WTC11 (cell line): ENCODE data around the gene TSEN15.

ENCODE experiments used
- ATF1 ChIP-seq: sonication (generic); formaldehyde crosslinking; IDR thresholded peaks from 2 replicates; pipeline ENCODE4 v1.8.1; 2023; ENCODE audit warnings: mild to moderate bottlenecking, moderate library complexity, missing genetic modification reagents
- CREB1 ChIP-seq: sonication (generic); formaldehyde crosslinking; IDR thresholded peaks from 2 replicates; pipeline ENCODE4 v1.8.0; 2023; ENCODE audit warnings: mild to moderate bottlenecking, missing genetic modification reagents
- ELF4 ChIP-seq: sonication (generic); formaldehyde crosslinking; IDR thresholded peaks from 2 replicates; pipeline ENCODE4 v1.8.1; 2022; ENCODE audit warnings: low read depth, mild to moderate bottlenecking, moderate library complexity, missing genetic modification reagents
- ETV6 ChIP-seq: sonication (generic); formaldehyde crosslinking; IDR thresholded peaks from 2 replicates; pipeline ENCODE4 v1.8.1; 2022; ENCODE audit warnings: mild to moderate bottlenecking, missing genetic modification reagents
- GTF2I ChIP-seq: fragments of 250-450 bp; sonication (Bioruptor Pico); conservative IDR thresholded peaks from 2 replicates; pipeline ENCODE4 v1.4.0; 2021; ENCODE audit warnings: mild to moderate bottlenecking
- JUN ChIP-seq: sonication (generic); formaldehyde crosslinking; IDR thresholded peaks from 2 replicates; pipeline ENCODE4 v1.8.0; 2023; ENCODE audit warnings: mild to moderate bottlenecking, missing genetic modification reagents
- TCF7 ChIP-seq: sonication (generic); formaldehyde crosslinking; IDR thresholded peaks from 2 replicates; pipeline ENCODE4 v1.8.0; 2022; ENCODE audit warnings: mild to moderate bottlenecking, low read depth, missing genetic modification reagents, moderate library complexity
- TF ChIP-seq, protein P1 (sequence below): fragments of 200-600 bp; IDR thresholded peaks from 2 replicates; pipeline ENCODE4 v1.8.0; 2022; ENCODE audit warnings: antibody characterized with exemption
- TF ChIP-seq, protein P2 (sequence below): sonication (generic); formaldehyde crosslinking; IDR thresholded peaks from 2 replicates; pipeline ENCODE4 v1.8.0; 2022; ENCODE audit warnings: mild to moderate bottlenecking, missing genetic modification reagents
- TF ChIP-seq, protein P3 (sequence below): sonication (generic); formaldehyde crosslinking; IDR thresholded peaks from 2 replicates; pipeline ENCODE4 v1.8.1; 2022; ENCODE audit warnings: low read depth, missing genetic modification reagents, borderline replicate concordance
- TF ChIP-seq, protein P4 (sequence below): sonication (generic); formaldehyde crosslinking; IDR thresholded peaks from 2 replicates; pipeline ENCODE4 v1.8.0; 2022; ENCODE audit warnings: mild to moderate bottlenecking, missing genetic modification reagents
- TF ChIP-seq, protein P5 (sequence below): sonication (generic); formaldehyde crosslinking; IDR thresholded peaks from 2 replicates; pipeline ENCODE4 v1.8.1; 2023; ENCODE audit warnings: mild to moderate bottlenecking, missing genetic modification reagents, borderline replicate concordance
- TF ChIP-seq, protein P6 (sequence below): sonication (generic); formaldehyde crosslinking; IDR thresholded peaks from 2 replicates; pipeline ENCODE4 v1.8.0; 2022; ENCODE audit warnings: mild to moderate bottlenecking, missing genetic modification reagents

DNA sequence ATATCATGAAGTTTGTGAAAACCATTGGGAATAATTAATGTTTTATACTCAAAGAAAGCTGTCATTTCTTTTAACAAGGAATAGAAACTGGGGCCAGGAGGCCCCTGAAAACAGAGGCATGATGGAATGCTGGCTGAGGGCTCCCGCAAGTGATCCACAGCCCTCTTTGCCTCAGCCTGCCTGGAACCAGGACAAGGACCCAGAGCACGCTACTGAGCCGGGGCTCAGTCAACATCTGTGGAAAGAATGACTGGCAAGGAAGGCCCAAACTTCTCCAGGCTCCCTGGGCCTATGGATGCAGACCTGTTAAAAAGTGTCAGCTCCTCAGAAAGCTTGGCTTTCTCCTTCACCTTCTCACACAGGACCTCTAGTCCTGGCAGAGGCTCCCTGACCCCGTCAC, 46.6 kb upstream of the TSEN15 start:
- TF ChIP-seq, protein P1, sequence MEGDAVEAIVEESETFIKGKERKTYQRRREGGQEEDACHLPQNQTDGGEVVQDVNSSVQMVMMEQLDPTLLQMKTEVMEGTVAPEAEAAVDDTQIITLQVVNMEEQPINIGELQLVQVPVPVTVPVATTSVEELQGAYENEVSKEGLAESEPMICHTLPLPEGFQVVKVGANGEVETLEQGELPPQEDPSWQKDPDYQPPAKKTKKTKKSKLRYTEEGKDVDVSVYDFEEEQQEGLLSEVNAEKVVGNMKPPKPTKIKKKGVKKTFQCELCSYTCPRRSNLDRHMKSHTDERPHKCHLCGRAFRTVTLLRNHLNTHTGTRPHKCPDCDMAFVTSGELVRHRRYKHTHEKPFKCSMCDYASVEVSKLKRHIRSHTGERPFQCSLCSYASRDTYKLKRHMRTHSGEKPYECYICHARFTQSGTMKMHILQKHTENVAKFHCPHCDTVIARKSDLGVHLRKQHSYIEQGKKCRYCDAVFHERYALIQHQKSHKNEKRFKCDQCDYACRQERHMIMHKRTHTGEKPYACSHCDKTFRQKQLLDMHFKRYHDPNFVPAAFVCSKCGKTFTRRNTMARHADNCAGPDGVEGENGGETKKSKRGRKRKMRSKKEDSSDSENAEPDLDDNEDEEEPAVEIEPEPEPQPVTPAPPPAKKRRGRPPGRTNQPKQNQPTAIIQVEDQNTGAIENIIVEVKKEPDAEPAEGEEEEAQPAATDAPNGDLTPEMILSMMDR, result no peak
- TF ChIP-seq, protein P2, sequence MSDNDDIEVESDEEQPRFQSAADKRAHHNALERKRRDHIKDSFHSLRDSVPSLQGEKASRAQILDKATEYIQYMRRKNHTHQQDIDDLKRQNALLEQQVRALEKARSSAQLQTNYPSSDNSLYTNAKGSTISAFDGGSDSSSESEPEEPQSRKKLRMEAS (CRISPR knock-in tag), result no peak
- TF ChIP-seq TCF7 (CRISPR knock-in tag) (no peak), ETV6 (CRISPR knock-in tag) (no peak), ELF4 (CRISPR knock-in tag) (no peak), JUN (CRISPR knock-in tag) (no peak), ATF1 (CRISPR knock-in tag) (no peak), GTF2I (no peak), CREB1 (CRISPR knock-in tag) (no peak)
- TF ChIP-seq, protein P3, sequence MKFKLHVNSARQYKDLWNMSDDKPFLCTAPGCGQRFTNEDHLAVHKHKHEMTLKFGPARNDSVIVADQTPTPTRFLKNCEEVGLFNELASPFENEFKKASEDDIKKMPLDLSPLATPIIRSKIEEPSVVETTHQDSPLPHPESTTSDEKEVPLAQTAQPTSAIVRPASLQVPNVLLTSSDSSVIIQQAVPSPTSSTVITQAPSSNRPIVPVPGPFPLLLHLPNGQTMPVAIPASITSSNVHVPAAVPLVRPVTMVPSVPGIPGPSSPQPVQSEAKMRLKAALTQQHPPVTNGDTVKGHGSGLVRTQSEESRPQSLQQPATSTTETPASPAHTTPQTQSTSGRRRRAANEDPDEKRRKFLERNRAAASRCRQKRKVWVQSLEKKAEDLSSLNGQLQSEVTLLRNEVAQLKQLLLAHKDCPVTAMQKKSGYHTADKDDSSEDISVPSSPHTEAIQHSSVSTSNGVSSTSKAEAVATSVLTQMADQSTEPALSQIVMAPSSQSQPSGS, result no peak
- TF ChIP-seq, protein P4, sequence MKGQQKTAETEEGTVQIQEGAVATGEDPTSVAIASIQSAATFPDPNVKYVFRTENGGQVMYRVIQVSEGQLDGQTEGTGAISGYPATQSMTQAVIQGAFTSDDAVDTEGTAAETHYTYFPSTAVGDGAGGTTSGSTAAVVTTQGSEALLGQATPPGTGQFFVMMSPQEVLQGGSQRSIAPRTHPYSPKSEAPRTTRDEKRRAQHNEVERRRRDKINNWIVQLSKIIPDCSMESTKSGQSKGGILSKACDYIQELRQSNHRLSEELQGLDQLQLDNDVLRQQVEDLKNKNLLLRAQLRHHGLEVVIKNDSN, result no peak
- TF ChIP-seq, protein P5, sequence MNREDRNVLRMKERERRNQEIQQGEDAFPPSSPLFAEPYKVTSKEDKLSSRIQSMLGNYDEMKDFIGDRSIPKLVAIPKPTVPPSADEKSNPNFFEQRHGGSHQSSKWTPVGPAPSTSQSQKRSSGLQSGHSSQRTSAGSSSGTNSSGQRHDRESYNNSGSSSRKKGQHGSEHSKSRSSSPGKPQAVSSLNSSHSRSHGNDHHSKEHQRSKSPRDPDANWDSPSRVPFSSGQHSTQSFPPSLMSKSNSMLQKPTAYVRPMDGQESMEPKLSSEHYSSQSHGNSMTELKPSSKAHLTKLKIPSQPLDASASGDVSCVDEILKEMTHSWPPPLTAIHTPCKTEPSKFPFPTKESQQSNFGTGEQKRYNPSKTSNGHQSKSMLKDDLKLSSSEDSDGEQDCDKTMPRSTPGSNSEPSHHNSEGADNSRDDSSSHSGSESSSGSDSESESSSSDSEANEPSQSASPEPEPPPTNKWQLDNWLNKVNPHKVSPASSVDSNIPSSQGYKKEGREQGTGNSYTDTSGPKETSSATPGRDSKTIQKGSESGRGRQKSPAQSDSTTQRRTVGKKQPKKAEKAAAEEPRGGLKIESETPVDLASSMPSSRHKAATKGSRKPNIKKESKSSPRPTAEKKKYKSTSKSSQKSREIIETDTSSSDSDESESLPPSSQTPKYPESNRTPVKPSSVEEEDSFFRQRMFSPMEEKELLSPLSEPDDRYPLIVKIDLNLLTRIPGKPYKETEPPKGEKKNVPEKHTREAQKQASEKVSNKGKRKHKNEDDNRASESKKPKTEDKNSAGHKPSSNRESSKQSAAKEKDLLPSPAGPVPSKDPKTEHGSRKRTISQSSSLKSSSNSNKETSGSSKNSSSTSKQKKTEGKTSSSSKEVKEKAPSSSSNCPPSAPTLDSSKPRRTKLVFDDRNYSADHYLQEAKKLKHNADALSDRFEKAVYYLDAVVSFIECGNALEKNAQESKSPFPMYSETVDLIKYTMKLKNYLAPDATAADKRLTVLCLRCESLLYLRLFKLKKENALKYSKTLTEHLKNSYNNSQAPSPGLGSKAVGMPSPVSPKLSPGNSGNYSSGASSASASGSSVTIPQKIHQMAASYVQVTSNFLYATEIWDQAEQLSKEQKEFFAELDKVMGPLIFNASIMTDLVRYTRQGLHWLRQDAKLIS, result no peak
- TF ChIP-seq, protein P6, sequence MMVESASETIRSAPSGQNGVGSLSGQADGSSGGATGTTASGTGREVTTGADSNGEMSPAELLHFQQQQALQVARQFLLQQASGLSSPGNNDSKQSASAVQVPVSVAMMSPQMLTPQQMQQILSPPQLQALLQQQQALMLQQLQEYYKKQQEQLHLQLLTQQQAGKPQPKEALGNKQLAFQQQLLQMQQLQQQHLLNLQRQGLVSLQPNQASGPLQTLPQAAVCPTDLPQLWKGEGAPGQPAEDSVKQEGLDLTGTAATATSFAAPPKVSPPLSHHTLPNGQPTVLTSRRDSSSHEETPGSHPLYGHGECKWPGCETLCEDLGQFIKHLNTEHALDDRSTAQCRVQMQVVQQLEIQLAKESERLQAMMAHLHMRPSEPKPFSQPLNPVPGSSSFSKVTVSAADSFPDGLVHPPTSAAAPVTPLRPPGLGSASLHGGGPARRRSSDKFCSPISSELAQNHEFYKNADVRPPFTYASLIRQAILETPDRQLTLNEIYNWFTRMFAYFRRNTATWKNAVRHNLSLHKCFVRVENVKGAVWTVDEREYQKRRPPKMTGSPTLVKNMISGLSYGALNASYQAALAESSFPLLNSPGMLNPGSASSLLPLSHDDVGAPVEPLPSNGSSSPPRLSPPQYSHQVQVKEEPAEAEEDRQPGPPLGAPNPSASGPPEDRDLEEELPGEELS (CRISPR knock-in tag), result no peak
